GM12878 (cell line): ENCODE measurements around the gene SQSTM1. TPM values are rescaled to one million over a fixed set of nuclear protein-coding genes. Genes with fewer than 3 reads are reported as not detected.

Experiments
- CBFB ChIP-seq: IDR thresholded peaks from 2 replicates; pipeline ENCODE4 v1.6.1; 2016; ENCODE audit warnings: antibody characterized with exemption, low read depth
- CHD1 ChIP-seq: IDR thresholded peaks from 2 replicates; pipeline ENCODE4 v1.6.1; 2012; ENCODE audit warnings: low read depth, low read length, improper control_type of control experiment
- MXI1 ChIP-seq: fragments of 150-350 bp; IDR thresholded peaks from 2 replicates; pipeline ENCODE4 v1.6.1; 2011; ENCODE audit warnings: low read depth, mild to moderate bottlenecking, inconsistent platforms, low read length, improper control_type of control experiment
- SIX5 ChIP-seq: IDR thresholded peaks from 2 replicates; pipeline ENCODE4 v1.6.1; 2011; ENCODE audit warnings: mild to moderate bottlenecking, low read depth, low read length, moderate library complexity; ENCODE audit not compliant: severe bottlenecking
- SUPT20H ChIP-seq: IDR thresholded peaks from 2 replicates; pipeline ENCODE4 v1.6.1; 2011; ENCODE audit warnings: low read depth, mild to moderate bottlenecking, low read length, moderate library complexity, borderline replicate concordance; ENCODE audit not compliant: control insufficient read depth
- TCF12 ChIP-seq: IDR thresholded peaks from 2 replicates; pipeline ENCODE4 v1.6.1; 2011; ENCODE audit warnings: low read depth, mild to moderate bottlenecking, low read length
- ZNF207 ChIP-seq: fragments of 450-650 bp; IDR thresholded peaks from 2 replicates; pipeline ENCODE4 v1.6.1; 2014; ENCODE audit warnings: antibody characterized with exemption, mild to moderate bottlenecking, borderline replicate concordance
- ZNF24 ChIP-seq: fragments of 450-650 bp; IDR thresholded peaks from 2 replicates; pipeline ENCODE4 v1.6.1; 2017; ENCODE audit warnings: antibody characterized with exemption, mild to moderate bottlenecking
- ZNF384 ChIP-seq: IDR thresholded peaks from 2 replicates; pipeline ENCODE4 v1.6.1; 2012; ENCODE audit warnings: low read depth, mild to moderate bottlenecking, low read length, improper control_type of control experiment, borderline replicate concordance
- polyA plus RNA-seq, 11 experiments: library from polyadenylated mRNA; depleted of rRNA in 4 of 11; unstranded in 6 of 11; stranded (reverse) in 5 of 11; fragments of >200 nt; fragmentation: Nextera tagmentation in 4 of 11; fragmentation: Illumina TruSeq in 1 of 11; extraction: Ambion mirVana in 4 of 11; extraction: Trizol in 1 of 11; gene quantifications; 1 replicate in 1 of 11; 2 replicates in 10 of 11; pipeline versions ENCODE4 v1.2.1 to v1.2.3, GENCODE V29; 2011 to 2016; ENCODE audit warnings: inconsistent platforms in 2 of 11, missing spikeins in 2 of 11, low read depth in 1 of 11
- total RNA-seq, 4 experiments: library from RNA; depleted of rRNA in 3 of 4; stranded (reverse); fragments of >200 nt in 3 of 4; fragmentation: Illumina TruSeq in 1 of 4; extraction: Trizol in 1 of 4; gene quantifications; 2 replicates each; pipeline versions ENCODE4 v1.2.1 to v1.2.3, GENCODE V29; 2013 to 2021
- TF ChIP-seq, protein P1 (sequence below): fragments of 450-650 bp; IDR thresholded peaks from 2 replicates; pipeline ENCODE4 v1.6.1; 2017; ENCODE audit warnings: mild to moderate bottlenecking
- TF ChIP-seq, protein P2 (sequence below): IDR thresholded peaks from 2 replicates; pipeline ENCODE4 v1.6.1; 2012; ENCODE audit warnings: low read depth, low read length, improper control_type of control experiment

The SQSTM1 gene
- total and polyA plus RNA-seq, 10 of the 15 experiments (the other 5 are each of a cell fraction or from before 2014, with no cell fraction given) = 6.3 to 138 (median 62.1) TPM

- TF ChIP-seq, protein P1, sequence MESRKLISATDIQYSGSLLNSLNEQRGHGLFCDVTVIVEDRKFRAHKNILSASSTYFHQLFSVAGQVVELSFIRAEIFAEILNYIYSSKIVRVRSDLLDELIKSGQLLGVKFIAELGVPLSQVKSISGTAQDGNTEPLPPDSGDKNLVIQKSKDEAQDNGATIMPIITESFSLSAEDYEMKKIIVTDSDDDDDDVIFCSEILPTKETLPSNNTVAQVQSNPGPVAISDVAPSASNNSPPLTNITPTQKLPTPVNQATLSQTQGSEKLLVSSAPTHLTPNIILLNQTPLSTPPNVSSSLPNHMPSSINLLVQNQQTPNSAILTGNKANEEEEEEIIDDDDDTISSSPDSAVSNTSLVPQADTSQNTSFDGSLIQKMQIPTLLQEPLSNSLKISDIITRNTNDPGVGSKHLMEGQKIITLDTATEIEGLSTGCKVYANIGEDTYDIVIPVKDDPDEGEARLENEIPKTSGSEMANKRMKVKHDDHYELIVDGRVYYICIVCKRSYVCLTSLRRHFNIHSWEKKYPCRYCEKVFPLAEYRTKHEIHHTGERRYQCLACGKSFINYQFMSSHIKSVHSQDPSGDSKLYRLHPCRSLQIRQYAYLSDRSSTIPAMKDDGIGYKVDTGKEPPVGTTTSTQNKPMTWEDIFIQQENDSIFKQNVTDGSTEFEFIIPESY = no peak
- TF ChIP-seq SIX5 (no peak), CBFB (no peak), SUPT20H (no peak), CHD1 (no peak), ZNF384 (no peak), ZNF207 (no peak), MXI1 (no peak), TCF12 (no peak), ZNF24 (no peak)
- TF ChIP-seq, protein P2, sequence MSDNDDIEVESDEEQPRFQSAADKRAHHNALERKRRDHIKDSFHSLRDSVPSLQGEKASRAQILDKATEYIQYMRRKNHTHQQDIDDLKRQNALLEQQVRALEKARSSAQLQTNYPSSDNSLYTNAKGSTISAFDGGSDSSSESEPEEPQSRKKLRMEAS = no peak
Measured at GRCh38 chr5:179798771-179799643, 21.7 kb upstream of the SQSTM1 start (continued).
